Stimulated activated CD4-positive, alpha-beta T cell treated with anti-CD3 and anti-CD28 coated beads, Interleukin-2, amount 100 ng/mL, for 48 hours (primary cell): Measurements from ENCODE around the gene SHLD1.

Source experiments
- DNase-seq, 2 donors: peaks; one replicate each; pipeline ENCODE4 v3.0.0-alpha.2; 2020

Gene SHLD1

GRCh38 chr20:5863040-5863833 lies 113.0 kb downstream of the SHLD1 start:
- DNase-seq, result no peak

GRCh38 chr20:5864428-5864827 lies 114.2 kb downstream of the SHLD1 start:
- DNase-seq, result no peak

GRCh38 chr20:5864873-5865587 lies 114.8 kb downstream of the SHLD1 start:
- no peak for DNase-seq

GRCh38 chr20:5865604-5866003 lies 115.4 kb downstream of the SHLD1 start:
- DNase-seq, result no peak

GRCh38 chr20:5870568-5870981 lies 120.4 kb downstream of the SHLD1 start:
- DNase-seq, result no peak

- no peak for DNase-seq
Measured at GRCh38 chr20:5871459-5872410, 121.5 kb downstream of the SHLD1 start.

GRCh38 chr20:5877128-5877527 lies 126.9 kb downstream of the SHLD1 start:
- DNase-seq, result no peak

GRCh38 chr20:5880326-5880725 lies 130.1 kb downstream of the SHLD1 start:
- DNase-seq, result no peak

GRCh38 chr20:5881703-5882102 lies 131.5 kb downstream of the SHLD1 start:
- DNase-seq, result no peak

- DNase-seq, result no peak
Measured at GRCh38 chr20:5882166-5882565, 132.0 kb downstream of the SHLD1 start.

GRCh38 chr20:5884465-5885335 lies 134.5 kb downstream of the SHLD1 start:
- DNase-seq, result no peak

- DNase-seq, result no peak
Measured at GRCh38 chr20:5885866-5886265, 135.7 kb downstream of the SHLD1 start.

GRCh38 chr20:5886788-5887187 lies 136.6 kb downstream of the SHLD1 start:
- no peak for DNase-seq

- DNase-seq, result no peak
Measured at GRCh38 chr20:5887386-5887785, 137.2 kb downstream of the SHLD1 start.

GRCh38 chr20:5888041-5888440 lies 137.8 kb downstream of the SHLD1 start:
- DNase-seq, result no peak

- DNase-seq, result no peak
Measured at GRCh38 chr20:5890773-5891441, 140.7 kb downstream of the SHLD1 start.

GRCh38 chr20:5893052-5893451 lies 142.9 kb downstream of the SHLD1 start:
- DNase-seq, result no peak

- DNase-seq, result no peak
Measured at GRCh38 chr20:5893621-5894020, 143.4 kb downstream of the SHLD1 start.

- DNase-seq, result no peak
Measured at GRCh38 chr20:5895626-5896025, 145.4 kb downstream of the SHLD1 start.

- no peak for DNase-seq
Measured at GRCh38 chr20:5899444-5899843, 149.2 kb downstream of the SHLD1 start.

- DNase-seq, result no peak
Measured at GRCh38 chr20:5900908-5901307, 150.7 kb downstream of the SHLD1 start.

GRCh38 chr20:5908981-5909380 lies 158.8 kb downstream of the SHLD1 start:
- no peak for DNase-seq
